GM19240 (cell line): ENCODE data around the gene SOAT1.
A peak's percentile ranks its signal among the peaks of the same experiment; 100 is the strongest.
"Not testable (repeated sequence)": the region's sequence is repeated elsewhere in the genome, so short reads cannot be mapped to it uniquely, and the experiment has no call there.

Experiments
- DNase-seq: peaks from one replicate; pipeline ENCODE4 v3.0.0; 2011; ENCODE audit warnings: low spot score; ENCODE audit not compliant: insufficient read length

Gene SOAT1

DNA sequence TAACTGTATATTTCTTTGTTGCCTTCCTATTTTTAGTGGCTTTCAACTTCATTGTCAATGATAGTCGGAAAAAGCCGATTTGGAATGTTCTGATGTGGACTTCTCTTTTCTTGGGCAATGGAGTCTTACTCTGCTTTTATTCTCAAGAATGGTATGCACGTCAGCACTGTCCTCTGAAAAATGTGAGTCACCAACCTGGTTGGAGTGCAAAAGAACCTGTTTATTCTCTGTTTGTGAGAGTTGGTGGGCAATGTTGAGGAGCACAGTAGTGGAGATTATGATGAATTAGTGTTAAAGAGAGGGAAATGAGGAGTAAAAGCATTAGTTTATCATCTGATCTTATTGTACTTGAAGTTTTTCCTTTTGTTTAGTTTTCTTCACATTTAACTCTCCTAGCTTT, 57.7 kb downstream of the SOAT1 start:
- no peak for DNase-seq

DNA sequence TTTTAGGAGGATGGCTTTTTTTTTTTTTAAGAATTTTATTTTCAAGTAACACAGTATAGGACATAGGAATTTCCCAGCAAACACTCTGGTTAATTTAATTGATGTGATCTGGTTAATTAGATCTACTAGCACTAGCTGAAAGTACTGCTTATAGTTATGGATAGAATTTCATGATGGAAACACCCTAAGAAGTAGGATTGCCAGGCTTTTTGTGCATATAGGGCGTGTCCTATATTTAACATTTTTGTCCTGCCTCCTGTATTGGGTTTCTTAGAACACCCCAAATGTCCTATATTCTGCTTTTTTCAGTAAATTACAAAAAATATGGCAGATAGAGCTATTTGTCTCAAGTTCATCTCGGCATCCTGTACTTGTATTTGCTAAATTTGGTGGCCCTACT, 58.6 kb downstream of the SOAT1 start:
- DNase-seq: no peak

DNA sequence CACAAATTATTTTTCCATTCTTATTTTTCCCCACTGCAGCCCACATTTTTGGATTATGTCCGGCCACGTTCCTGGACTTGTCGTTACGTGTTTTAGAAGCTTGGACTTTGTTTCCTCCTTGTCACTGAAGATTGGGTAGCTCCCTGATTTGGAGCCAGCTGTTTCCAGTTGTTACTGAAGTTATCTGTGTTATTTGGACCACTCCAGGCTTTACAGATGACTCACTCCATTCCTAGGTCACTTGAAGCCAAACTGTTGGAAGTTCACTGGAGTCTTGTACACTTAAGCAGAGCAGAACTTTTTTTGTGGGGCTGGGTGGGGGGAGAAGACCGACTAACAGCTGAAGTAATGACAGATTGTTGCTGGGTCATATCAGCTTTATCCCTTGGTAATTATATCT, 59.9 kb downstream of the SOAT1 start:
- DNase-seq: no peak

DNA sequence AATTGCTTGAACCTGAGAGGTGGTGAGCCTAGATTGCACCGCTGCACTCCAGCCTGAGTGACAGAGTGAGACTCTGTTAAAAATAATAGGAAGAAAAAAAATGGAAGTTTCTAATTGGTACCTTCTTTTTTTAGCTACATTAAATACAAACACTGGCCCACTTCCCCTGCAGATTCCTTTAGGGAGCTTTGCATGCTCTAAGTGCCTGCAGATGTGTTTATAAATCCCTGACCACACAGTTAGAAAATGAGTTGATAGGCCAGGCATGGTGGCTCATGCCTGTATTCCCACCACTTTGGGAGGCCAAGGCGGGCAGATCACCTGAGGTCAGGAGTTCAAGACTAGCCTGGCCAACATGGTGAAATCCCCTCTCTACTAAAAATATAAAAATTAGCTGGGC, 68.0 kb downstream of the SOAT1 start:
- not testable (repeated sequence) for DNase-seq

DNA sequence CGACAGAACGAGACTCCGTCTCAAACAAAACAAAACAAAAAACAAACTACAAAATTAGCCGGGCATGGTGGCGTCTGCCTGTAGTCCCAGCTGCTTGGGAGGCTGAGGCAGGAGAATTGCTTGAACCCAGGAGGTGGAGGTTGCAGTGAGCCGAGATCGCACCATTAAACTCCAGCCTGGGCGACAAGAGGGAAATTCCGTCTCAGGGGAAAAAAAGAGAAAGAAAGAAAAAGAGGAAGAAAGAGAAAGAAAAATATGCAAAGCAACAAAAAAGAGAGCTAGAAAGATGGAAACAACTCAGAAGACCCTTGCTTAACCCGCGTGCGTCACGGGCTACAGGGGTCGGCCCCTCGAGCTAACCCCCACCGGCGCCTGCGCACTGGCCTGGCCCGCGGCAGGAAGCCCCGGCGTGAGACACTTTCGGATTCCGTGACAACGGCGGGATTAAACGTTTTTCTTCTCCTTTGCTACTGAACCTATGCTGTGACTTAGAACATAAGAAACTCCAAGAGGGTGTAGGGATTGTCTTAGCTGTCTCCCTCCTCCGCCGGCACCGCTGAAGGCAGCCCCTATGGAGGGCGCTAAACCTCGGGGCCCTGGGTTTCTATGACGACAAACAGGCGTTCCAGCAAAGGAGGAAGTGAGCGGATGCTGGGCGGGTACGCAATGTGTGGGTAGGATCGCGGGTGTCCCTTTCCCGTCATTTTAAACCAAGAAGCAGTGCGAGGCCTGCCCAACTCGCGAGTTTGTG, 71.9 kb downstream of the SOAT1 start, which contains the start of gene AXDND1:
TSS of gene AXDND1 (plus strand) at position 630 of the 751 bp plus-strand sequence. CDS start 539 bp downstream, outside the sequence.
- peak; percentile 40 for DNase-seq

DNA sequence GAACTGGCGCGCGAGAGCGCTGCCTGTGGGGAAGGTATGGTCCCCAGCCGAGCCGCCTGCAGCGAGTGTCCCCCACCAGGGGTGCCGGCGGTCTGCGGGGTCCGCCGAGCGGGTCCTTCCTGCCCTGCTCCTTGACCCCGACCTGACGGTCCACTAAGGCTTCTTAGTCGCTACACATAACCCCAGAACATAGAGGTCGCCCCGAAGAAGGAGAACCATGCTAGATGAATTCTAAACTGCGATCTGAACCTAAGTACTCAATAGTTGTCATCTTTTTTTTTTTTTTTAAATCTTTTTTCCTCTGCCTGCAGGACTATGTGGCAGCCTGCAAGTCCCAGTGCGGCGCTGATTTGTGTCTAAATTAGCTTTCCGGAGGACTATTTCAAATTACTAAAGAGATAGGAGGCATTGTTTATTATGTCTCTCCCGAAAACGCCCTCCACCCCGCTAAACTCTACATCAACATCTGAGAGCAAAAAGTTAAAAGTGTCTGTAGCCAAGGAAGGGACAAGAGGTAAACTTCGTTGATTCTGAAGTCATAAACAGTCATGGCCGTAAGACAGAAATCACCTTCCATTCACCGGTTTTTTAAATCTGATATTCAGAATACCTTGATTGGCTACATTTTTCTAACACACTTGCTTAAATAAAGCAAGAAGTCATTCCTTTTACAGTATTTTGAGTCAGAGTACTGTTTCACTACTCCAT, 72.7 kb downstream of the SOAT1 start:
- no peak for DNase-seq

DNA sequence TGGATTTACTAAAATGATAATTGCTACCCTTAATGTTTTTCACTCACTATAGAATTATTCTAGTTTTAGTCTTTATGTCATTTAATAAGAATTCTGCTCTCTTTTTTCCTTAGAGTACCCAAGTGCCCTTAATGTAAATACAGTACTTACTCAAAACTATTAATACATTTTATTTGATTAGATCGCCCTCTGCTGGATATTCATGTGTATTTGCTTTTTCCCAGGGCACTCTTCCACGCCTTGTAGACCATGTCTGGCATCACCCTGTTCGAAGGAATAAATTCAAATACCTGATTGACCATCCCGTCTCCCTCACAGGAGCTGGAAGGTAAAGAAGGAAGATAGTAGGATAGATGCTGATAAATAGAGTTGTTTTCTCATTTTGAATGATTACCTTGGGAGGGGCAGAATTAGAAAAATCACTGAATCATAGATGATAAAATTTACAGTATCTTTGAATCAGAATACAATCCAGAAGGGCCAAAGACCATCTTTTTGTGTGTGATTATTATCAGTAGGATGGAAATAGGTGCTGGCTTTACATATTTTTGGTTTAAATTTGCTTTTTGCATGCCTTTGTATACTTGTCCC, 76.2 kb downstream of the SOAT1 start:
- no peak for DNase-seq

DNA sequence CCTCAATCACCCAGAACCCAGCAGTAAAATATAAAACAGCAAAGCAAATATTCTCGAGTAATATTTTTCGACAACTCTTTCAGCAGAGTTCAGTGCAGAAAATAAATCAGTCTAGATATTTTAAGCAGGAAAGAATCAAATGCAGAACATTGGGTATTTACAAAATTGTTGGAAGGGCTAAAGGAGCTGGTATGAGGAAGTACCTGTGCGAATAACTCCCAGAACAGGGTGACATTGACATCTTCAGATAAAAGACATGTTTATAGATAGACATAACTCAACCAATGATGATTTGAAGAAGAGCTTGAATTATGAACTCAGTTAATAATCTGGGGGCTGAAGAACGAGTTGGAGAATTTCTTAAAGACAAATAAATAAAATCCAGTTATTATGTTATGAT, 78.6 kb downstream of the SOAT1 start:
- DNase-seq: no peak

DNA sequence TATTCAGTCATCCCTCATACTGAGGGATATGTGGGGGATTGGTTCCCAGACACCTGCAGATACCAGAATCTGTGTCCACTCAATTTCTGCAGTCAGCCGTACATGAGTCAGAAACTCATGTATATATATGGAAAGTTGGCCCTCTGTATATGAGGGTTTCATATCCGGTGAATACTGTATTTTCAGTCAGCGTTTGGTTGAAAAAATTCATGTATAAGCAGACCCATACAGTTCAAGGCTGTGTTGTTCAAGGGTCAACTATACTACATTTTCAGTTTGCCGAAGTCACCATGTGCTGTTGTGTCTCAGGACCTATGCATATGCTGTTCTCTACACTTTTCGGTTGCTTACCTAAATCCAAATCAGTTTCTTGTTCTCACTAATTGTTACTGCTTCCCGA, 82.6 kb downstream of the SOAT1 start:
- no peak for DNase-seq

DNA sequence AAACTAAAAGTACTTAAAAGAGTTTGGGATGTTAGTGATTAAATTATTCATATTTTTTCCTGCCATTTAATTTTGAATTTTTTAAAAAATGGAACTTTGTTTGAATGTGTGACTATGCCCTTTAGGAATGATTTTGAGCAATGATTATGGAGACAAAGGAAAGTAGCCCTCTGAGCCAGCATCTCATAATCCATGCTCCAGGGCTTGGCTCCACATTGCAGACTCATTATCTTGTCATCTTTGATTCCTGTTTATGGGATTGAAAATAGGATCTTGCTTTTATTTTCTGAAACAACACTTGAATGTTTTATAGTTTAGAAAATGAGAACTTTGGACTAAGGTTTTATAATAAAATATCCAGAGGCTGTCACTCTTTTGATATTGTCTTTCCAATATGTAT, 86.7 kb downstream of the SOAT1 start:
- DNase-seq: no peak

DNA sequence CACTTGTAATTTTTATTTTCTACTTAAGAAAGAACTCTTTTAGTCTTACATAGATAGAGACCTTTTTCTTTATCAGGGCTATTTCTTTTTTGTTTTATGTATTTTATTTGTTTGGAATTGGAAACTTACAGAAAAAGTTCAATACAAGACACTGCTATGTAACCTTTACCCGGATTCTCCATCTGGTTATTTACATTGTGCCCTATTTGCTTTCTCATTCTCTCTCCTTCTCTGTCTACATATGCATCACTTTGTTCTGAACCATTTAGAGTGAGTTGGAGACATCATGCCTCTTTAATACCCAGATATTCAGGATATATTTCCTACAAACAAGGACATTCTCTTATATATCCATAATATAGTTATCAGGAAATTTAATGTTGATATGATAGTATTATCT, 90.4 kb downstream of the SOAT1 start:
- DNase-seq: no peak

DNA sequence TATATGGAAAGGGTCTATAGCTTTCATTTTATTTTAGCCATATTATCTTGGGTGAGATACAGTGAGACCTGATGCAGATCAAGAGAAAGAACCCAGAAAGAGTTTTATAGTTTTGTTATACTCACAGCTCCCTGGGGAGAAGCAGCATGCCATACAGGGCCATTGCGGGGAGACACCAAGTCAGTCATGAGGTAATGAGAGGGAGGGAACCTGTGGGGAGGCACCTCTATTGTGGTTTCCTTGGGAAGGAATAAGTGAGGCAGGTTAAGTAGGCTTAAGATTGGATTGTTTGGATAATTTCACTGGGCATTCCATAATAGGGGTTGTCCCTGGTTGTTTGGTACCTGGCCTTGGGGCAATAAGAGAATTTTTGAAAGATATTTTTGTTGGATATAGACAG, 91.9 kb downstream of the SOAT1 start:
- no peak for DNase-seq

DNA sequence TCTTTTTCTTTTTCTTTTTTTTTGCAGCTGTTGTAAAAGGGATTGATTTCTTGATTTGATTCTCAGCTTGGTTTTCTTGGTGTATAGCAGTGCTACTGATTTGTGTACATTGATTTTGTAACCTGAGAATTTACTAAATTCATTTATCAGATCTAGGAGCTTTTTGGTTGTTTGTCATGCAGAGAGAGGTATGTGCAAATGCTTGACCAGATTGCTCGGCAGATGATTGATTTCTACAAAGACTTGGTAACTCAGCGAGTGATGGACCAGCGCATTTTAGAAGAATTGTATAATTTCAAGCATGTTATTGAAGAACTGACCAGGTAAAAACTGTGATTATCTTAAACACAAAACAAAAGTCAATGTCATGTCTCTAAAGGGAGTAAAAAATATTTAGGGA, 100.1 kb downstream of the SOAT1 start:
- no peak for DNase-seq

DNA sequence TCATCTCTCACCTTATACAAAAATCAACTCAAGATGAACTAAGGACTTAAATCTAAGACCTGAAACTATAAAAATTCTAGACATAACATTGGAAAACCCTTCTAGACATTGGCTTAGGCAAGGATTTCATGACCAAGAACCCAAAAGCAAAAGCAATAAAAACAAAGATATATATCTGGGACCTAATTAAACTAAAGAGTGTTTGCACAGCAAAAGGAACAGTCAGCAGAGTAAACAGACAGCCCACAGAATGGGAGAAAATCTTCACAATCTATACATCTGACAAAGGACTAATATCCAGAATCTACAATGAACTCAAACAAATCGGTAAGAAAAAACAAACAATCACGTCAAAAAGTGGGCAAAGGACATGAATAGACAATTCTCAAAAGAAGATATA, 105.8 kb downstream of the SOAT1 start:
- not testable (repeated sequence) for DNase-seq
